D721Med (cell line): Measurements from ENCODE around the gene PRKCA.

Experiments used
- DNase-seq: peaks from one replicate; pipeline ENCODE4 v3.0.0; 2011; ENCODE audit warnings: low spot score; ENCODE audit not compliant: insufficient read length
- FAIRE-seq: peaks from 2 replicates; lab custom pipeline; 2011; peaks lifted over from hg19 to GRCh38; lab: Jason Lieb, UNC
- CTCF ChIP-seq: IDR thresholded peaks from 2 replicates; pipeline ENCODE4 v1.5.1; 2012; ENCODE audit warnings: mild to moderate bottlenecking, control low read depth; ENCODE audit not compliant: insufficient read depth; ENCODE audit errors: missing control alignments

Gene PRKCA

DNA sequence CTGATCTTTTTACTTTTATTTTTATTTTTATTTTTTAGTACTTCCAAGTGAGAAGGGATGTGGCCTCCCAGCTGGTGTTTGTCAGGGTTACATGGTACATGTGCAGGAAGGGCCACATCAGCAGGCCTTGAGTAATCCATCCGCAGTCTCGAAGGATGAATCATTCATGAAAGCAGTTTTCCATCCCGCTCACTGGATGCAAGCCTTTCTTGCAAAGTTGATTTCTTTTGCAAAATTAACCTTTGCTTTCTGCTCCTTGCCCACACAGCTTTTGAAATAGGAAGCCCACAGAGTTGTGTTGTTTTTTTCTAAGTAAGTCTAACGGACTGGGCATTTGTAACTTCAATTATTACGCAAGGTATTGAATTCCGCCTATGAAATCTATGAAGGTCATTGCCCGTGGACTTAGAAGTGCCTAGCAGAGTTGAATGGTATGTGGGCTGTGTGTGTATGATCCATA, 157.4 kb downstream of the PRKCA start:
- no peak for DNase-seq
- no peak for TF ChIP-seq CTCF
- no peak for FAIRE-seq

DNA sequence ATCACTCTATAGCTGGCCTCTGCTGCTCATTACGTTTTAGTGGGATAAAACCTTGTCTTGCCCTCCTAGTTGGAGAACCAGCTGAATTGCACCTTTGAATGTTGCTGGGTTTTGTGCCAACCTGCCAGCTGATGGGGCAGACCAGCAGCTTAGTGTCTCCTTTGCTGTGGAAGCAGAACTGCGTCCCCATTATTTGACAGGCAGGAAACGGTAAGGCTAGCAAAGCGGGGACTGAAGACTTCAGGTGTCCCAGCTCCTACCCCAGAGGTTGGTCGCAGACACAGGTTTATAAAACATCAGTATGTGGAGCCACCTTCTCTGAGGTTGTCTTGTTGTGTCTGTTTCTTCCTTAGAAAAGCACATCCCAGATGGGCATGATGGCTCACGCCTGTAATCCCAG, 158.1 kb downstream of the PRKCA start:
- no peak for DNase-seq
- no peak for FAIRE-seq
- no peak for TF ChIP-seq CTCF

- FAIRE-seq: no peak
- no peak for TF ChIP-seq CTCF
- no peak for DNase-seq
These were observed 159.1 kb downstream of the PRKCA start for GRCh38 chr17:66461343-66461995.

DNA sequence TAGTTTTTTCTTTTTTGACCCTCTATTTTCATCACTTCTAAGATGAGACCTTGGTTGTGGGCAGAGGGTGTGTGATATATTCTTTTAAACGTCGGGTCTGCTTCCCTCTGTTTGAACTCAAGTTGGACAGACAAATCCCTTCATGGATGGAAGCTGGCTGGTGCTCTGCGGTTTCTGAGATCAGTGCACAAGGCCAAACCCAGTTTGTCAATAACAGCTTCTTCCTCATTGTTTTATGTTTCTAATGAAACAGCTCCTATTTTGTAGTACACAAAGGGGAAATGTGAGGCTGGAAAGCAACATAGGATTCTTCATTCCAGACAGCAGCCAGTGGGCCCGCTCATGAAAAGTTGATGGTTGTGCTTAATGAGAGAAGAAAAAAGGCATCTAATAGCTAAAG, 159.6 kb downstream of the PRKCA start:
- DNase-seq (no peak), FAIRE-seq (no peak)
- TF ChIP-seq CTCF: no peak

DNA sequence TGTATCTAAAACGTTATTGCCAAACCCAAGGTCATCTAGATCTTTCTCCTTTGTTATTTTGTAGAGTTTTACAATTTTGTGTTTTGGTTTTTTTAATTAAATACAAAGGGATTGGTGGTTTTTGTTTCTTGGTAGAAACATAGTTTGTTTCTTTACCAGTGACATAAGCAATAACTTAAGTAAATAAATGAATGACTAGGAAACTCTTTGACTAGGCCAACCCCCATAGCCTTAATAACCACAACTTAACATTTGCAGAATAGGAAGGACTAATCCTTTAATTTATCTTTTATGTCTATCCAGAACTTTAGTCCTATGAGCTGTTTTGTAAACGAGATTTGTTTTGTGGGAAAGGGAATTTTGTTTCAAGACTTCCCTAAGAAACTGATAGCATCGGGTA, 162.5 kb downstream of the PRKCA start:
- FAIRE-seq: no peak
- no peak for TF ChIP-seq CTCF
- no peak for DNase-seq

- FAIRE-seq: no peak
- no peak for TF ChIP-seq CTCF
These were observed 163.3 kb downstream of the PRKCA start for GRCh38 chr17:66465701-66466100.

DNA sequence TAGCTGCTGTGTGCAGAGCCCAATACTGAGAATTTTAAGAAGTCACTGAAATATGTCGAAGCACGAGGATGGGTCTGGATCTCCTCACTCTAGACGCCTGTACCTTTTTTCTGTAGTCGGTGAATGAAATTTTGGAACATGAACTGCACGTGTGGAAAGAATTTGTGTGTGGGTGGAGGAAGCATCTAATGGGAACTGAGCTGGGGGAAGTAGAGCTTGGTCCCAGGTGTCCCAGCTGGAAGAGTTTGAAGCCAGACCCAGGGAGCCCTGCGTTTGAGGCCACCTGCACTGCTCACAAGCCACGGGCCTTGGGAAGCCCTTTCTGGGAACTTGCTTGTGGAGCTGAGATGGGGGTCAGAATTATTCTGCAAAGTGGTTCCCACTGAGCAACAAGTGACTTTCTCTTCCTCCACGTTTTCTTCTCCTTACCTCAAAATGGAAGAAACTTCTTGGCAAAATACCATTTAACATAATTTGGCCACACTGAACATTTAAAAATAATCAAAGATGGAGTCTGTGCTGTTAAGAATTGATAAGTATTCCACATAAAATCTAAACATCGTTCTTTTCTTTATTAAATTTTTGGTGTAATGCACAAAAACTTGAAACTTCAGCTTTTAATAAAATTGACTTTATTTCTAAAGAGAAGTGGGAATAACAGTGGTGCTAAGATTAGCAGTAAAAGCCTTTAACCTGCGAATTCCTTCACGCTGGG, 163.8 kb downstream of the PRKCA start:
- no peak for TF ChIP-seq CTCF
- no peak for FAIRE-seq
- no peak for DNase-seq

More at GRCh38 chr17:66465701-66466100, 163.3 kb downstream of the PRKCA start:
- no peak for DNase-seq
